Measurements from ENCODE around the gene ZC3HAV1. TPM values are rescaled to one million over a fixed set of nuclear protein-coding genes. Genes with fewer than 3 reads are reported as not detected.

ZC3HAV1 gene
- total and polyA plus RNA-seq, 2 of the 4 experiments (the other 2 are of a cell fraction): 9.9 to 22.4 TPM

DNA sequence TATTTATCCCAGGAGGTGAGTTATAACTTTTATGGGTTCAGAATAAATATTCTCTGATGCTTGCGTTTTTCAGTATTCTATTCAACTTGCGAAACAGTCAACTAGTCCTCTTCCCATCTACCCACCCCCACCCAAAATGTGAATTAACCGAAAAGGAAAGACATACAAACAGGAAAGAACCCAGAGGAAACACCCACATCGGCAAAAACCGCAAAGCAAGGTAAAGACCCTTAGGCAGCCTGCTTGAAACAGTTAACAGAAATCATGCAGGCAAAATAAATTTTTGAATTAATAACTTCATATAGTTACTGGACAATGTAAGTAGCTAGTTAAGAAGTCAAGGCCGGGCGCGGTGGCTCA is 5.4 kb downstream of the ZC3HAV1 start:
- dilution Hi-C loops (cut with HindIII; ENCODE audit: low sequenced_read_pairs, unreplicated experiment): no loop called here

More for the DNA sequence above, 5.4 kb downstream of the ZC3HAV1 start:
- BruUV-seq (replicated peaks): no TSS peak
- TF ChIP-seq CEBPB (IDR thresholded peaks at IDR 0.05; ENCODE audit: low read depth, low read length): no peak
- no peak for TF ChIP-seq RAD21 (IDR thresholded peaks at IDR 0.05; ENCODE audit: low read length)
- TF ChIP-seq MXI1 (IDR thresholded peaks at IDR 0.05; ENCODE audit: borderline replicate concordance, low read depth, low read length): no peak
- TF ChIP-seq, protein P1, sequence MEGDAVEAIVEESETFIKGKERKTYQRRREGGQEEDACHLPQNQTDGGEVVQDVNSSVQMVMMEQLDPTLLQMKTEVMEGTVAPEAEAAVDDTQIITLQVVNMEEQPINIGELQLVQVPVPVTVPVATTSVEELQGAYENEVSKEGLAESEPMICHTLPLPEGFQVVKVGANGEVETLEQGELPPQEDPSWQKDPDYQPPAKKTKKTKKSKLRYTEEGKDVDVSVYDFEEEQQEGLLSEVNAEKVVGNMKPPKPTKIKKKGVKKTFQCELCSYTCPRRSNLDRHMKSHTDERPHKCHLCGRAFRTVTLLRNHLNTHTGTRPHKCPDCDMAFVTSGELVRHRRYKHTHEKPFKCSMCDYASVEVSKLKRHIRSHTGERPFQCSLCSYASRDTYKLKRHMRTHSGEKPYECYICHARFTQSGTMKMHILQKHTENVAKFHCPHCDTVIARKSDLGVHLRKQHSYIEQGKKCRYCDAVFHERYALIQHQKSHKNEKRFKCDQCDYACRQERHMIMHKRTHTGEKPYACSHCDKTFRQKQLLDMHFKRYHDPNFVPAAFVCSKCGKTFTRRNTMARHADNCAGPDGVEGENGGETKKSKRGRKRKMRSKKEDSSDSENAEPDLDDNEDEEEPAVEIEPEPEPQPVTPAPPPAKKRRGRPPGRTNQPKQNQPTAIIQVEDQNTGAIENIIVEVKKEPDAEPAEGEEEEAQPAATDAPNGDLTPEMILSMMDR (conservative IDR thresholded peaks at IDR 0.05; ENCODE audit: low read depth, low read length): no peak
- TF ChIP-seq RFX5 (IDR thresholded peaks at IDR 0.05; ENCODE audit: low read depth, low read length): no peak
- TF ChIP-seq MAZ (IDR thresholded peaks at IDR 0.05; ENCODE audit: borderline replicate concordance, low read depth, low read length): no peak
- no peak for TF ChIP-seq NFE2L2 (IDR thresholded peaks at IDR 0.05; ENCODE audit: low read depth, low read length)
- TF ChIP-seq CHD1 (IDR thresholded peaks at IDR 0.05; ENCODE audit: low read depth, low read length): no peak
- no peak for TF ChIP-seq ELK1 (IDR thresholded peaks at IDR 0.05; ENCODE audit: borderline replicate concordance, low read depth, low read length)
- no peak for TF ChIP-seq POLR2A (IDR thresholded peaks at IDR 0.05; ENCODE audit: low read depth, low read length)
- TF ChIP-seq BHLHE40 (IDR thresholded peaks at IDR 0.05; ENCODE audit: low read depth, low read length): no peak
- TF ChIP-seq FOS (IDR thresholded peaks at IDR 0.05; ENCODE audit: low read depth, low read length): no peak
- TF ChIP-seq SMC3 (IDR thresholded peaks at IDR 0.05; ENCODE audit: low read depth, low read length): no peak
- TF ChIP-seq MAFK (IDR thresholded peaks at IDR 0.05; ENCODE audit: low read depth, low read length): no peak
- no peak for TF ChIP-seq RCOR1 (IDR thresholded peaks at IDR 0.05; ENCODE audit: insufficient replicate concordance, low read length)
- TF ChIP-seq, protein P2, sequence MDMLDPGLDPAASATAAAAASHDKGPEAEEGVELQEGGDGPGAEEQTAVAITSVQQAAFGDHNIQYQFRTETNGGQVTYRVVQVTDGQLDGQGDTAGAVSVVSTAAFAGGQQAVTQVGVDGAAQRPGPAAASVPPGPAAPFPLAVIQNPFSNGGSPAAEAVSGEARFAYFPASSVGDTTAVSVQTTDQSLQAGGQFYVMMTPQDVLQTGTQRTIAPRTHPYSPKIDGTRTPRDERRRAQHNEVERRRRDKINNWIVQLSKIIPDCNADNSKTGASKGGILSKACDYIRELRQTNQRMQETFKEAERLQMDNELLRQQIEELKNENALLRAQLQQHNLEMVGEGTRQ (IDR thresholded peaks at IDR 0.05; ENCODE audit: low read depth, low read length): no peak
- ChIA-PET CTCF (interaction anchor here (0.6 to 1.0 kb wide), 2 partner anchors 9 to 23 kb away, joined by 3 read pairs; no protein-coding TSS in a partner anchor), POLR2A (ENCODE audit: unreplicated experiment) (no interaction called here)
- Histone ChIP-seq H4K8ac (ENCODE audit: low read depth in 2 of 2, low read length in 2 of 2) (no peak overlapping the region), H2AK9ac (replicated peaks; ENCODE audit: low read depth, low read length, poor library complexity) (no peak overlapping the region), H3K27ac (ENCODE audit: insufficient read depth, low read length) (no peak overlapping the region), H2BK20ac (ENCODE audit: low read depth, low read length) (no peak overlapping the region), H4K5ac (ENCODE audit: low read depth, low read length) (no peak overlapping the region), H3K14ac (replicated peaks; ENCODE audit: low read depth, low read length) (no peak overlapping the region), H3K23ac (ENCODE audit: low read depth, low read length) (no peak overlapping the region), H3K4me3 (ENCODE audit: insufficient read depth, low read depth, low read length) (no peak overlapping the region), H3K36me3 (ENCODE audit: control insufficient read depth, insufficient read depth, low read length) (no peaks in the 10 kb centered on the region), H3K18ac (ENCODE audit: low read depth, low read length) (no peak overlapping the region), H2BK5ac (ENCODE audit: low read depth, low read length, poor library complexity, severe bottlenecking) (no peak overlapping the region), H3K4me2 (ENCODE audit: low read depth, low read length) (no peak overlapping the region), H2BK120ac (ENCODE audit: low read depth, low read length) (no peak overlapping the region), H3K9me1 (ENCODE audit: insufficient read depth, low read length) (peaks cover 5% of the 10 kb centered on the region; the same call in 1 of the 2 replicates), H4K20me1 (ENCODE audit: insufficient read depth, low read length) (peaks cover 3% of the 10 kb centered on the region; the same call in 1 of the 2 replicates), H3K27me3 (ENCODE audit: control insufficient read depth, insufficient read depth, low read length) (no peaks in the 10 kb centered on the region), H2AK5ac (ENCODE audit: low read depth, low read length) (no peak overlapping the region), H3K9ac (ENCODE audit: low read depth, low read length) (no peak overlapping the region), H3K56ac (ENCODE audit: extremely low read depth, insufficient read depth, low read length) (no peak overlapping the region), H4K91ac (ENCODE audit: insufficient read depth, low read depth, low read length) (no peak overlapping the region), H3K4me1 (ENCODE audit: control insufficient read depth, insufficient read depth, low read length) (no peaks in the 10 kb centered on the region), H3K9me3 (ENCODE audit: control insufficient read depth, insufficient read depth, low read length) (no peaks in the 10 kb centered on the region), H3K79me1 (ENCODE audit: low read depth in 1 of 2, low read length in 2 of 2) (peaks cover 19 to 48% of the 10 kb centered on the region in 2 experiments), H3K4ac (ENCODE audit: low read depth, low read length) (no peak overlapping the region), H2BK15ac (ENCODE audit: low read depth, low read length) (no peak overlapping the region), H2AFZ (replicated peaks; ENCODE audit: low read length, poor library complexity) (no peak overlapping the region)
- ATAC-seq (ENCODE audit: low read depth) (no peak), DNase-seq (no peak)
- no CpG with 5 or more reads among the region's 8 CpGs for WGBS, 2 experiments (ENCODE audit: extremely low coverage in 2 of 2, insufficient read length in 1 of 2)
- in situ Hi-C loops (cut with MboI; ENCODE audit: low sequenced_read_pairs): no loop called here
- intact Hi-C loops (cut with micrococcal nuclease): no loop called here
